ENCODE measurements around the gene NKAP.
"Not testable (repeated sequence)": the region's sequence is repeated elsewhere in the genome, so short reads cannot be mapped to it uniquely, and the experiment has no call there.

The NKAP gene

DNA sequence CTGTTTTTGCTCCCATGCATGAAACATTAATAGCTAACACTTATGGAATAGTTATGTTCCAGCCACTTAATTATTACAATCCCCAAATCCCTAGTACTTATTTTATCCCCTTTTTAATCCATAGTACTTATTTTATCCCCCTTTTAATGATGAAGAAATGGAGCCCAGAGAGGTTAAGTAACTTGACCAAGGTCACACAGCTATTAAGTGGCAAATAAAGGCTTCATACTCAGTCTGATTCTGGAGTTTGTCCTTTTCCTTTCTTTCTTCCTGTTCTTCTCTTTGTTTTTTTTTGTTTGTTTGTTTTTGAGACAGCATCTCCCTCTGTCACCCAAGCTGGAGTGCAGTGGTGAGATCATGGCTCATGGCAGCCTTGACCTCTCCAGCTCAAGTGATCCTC, 2.2 kb downstream of the NKAP start:
- no peak for DNase-seq (ENCODE audit: low read depth in 2 of 2)

GRCh38 chrX:119935215-119935874, 8.2 kb downstream of the NKAP start:
- no peak for DNase-seq (ENCODE audit: low read depth in 2 of 2)

- not testable (repeated sequence) for DNase-seq (ENCODE audit: low read depth in 2 of 2)
Observed at GRCh38 chrX:119922391-119922790, 21.2 kb downstream of the NKAP start.

DNA sequence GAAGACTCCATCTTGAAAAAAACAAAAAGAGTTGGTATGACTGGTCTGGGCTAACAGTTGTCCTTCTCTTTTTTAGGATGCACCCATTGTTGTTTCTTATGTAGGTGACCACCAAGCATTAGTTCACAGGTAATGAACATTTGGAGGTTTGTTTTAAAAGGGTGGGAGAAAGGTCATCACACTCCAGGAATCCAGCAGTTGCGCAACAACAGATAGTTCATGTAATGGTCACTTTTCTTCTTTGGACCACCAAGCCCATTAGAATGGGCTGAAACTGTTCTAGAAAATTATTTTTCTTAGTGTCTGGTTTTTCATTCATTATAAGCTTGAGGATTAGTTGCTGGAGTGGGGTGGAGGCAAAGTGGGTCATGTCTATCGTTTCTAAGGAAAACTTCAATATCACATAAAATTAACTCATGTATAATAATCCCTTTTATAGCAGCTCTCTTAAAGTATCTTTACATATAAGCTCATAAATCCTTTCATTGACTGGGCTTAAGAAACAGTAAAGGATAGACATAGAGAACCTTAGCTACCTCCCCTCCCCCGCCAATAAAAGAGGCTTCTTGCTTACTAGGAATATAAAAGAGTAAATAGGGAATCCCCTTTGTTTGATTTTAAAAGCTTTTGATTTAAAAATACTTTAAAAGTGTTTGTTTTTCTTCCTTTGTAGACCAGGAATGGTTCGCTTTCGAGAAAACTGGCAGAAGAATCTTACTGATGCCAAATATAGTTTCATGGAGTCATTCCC, 23.5 kb downstream of the NKAP start:
- DNase-seq (ENCODE audit: low read depth in 2 of 2) = no peak

- no peak for DNase-seq (ENCODE audit: low read depth in 2 of 2)
Observed at GRCh38 chrX:119917877-119918276, 25.7 kb downstream of the NKAP start.

DNA sequence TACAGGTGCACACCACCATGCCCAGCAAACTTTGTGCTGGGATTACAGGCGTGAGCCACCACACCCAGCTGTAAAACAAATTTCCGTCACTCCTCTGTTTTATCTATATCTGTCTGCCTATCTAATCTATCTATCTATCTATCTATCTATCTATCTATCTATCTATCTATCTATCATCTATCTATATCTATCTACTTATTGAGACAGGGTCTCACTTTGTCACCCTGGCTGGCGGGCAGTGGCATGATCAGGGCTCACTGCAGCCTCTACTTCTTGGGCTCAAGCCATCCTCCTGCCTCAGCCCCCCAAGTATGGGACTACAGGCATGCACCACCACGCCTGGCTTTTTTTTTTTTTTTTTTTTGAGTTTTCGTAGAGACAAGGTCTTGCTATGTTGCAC, 27.2 kb downstream of the NKAP start:
- no peak for DNase-seq (ENCODE audit: low read depth in 2 of 2)

DNA sequence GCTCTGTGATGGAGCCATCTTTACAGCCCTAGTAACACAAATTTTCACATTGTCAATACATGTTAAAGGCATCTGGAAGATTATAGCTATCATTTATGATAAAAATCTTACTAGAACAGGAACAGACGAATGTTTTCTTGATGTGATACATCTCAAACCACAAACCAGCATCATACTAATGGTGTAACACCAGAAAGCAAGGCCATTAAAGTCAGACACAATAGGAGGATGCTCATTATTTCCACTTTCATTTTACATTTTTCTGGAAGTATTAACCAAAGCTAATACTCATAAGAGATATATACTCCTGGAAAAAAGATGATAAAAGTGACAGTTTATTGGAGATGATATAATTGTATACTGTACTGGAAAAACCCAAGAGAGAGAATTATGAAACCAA, 42.6 kb downstream of the NKAP start:
- DNase-seq (ENCODE audit: low read depth in 2 of 2) = no peak

GRCh38 chrX:119899125-119899524, 44.4 kb downstream of the NKAP start:
- DNase-seq (ENCODE audit: low read depth in 2 of 2) = no peak

DNA sequence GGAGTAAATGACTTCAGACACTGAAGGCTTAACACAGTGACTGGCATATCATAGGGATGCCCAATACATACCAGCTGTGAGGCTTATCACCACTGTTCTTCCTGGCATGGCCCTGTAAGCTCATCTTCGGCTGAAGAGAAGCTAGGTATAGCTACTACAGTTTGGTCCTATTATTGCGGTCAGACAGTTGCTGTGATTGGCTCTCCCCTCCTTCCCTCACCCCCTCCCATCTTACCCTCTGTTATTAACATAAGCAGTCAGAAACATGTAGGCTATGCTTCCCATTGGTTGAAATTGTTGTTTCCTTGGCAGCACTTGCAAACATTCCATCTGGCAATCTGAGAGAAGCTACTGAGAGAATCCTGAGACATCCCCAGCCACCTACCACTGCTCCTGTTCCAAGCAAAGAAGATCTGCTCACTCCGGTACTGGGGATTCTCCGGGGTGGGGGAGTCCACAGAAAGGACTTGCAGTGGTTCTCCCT, 47.7 kb downstream of the NKAP start, which contains the start of gene AKAP14:
TSS of gene AKAP14 (plus strand) at position 51 of the 484 bp plus-strand sequence. CDS start 7,331 bp downstream, outside the sequence.
- no peak for DNase-seq (ENCODE audit: low read depth in 2 of 2)

DNA sequence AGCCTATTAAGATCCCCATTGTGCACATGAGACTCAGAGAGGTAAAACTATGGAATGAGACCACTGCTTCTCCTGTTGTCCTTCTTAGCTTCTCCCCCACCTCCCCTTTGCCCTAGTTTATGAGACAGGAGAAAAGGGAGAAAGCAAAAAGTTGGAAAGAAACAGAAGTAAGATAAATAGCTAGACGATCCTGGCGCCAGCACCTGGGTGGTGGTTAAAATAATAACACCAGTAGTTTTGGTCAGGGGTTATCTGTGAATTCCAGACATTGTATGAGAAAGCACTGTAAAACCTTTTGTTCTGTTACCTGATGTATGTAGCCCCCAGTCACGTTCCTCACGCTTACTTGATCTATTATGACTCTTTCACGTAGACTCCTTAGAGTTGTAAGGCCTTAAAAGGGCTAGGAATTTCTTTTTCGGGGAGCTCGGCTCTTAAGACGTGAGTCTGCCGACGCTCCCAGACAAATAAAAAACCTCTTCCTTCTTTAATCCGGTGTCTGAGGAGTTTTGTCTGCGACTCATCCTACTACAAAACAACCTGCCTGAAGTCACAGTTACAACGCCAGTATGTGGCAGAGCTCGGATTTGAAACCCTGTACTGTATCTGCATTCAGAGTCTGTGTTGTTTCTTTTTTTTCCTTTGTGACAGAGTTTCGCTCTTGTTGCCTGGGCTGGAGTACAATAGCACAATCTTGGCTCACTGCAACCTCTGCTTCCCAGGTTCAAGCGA, 51.4 kb downstream of the NKAP start:
- DNase-seq (ENCODE audit: low read depth in 2 of 2) = not testable (repeated sequence)

GRCh38 chrX:119890626-119891025, 52.9 kb downstream of the NKAP start:
- not testable (repeated sequence) for DNase-seq (ENCODE audit: low read depth in 2 of 2)

DNA sequence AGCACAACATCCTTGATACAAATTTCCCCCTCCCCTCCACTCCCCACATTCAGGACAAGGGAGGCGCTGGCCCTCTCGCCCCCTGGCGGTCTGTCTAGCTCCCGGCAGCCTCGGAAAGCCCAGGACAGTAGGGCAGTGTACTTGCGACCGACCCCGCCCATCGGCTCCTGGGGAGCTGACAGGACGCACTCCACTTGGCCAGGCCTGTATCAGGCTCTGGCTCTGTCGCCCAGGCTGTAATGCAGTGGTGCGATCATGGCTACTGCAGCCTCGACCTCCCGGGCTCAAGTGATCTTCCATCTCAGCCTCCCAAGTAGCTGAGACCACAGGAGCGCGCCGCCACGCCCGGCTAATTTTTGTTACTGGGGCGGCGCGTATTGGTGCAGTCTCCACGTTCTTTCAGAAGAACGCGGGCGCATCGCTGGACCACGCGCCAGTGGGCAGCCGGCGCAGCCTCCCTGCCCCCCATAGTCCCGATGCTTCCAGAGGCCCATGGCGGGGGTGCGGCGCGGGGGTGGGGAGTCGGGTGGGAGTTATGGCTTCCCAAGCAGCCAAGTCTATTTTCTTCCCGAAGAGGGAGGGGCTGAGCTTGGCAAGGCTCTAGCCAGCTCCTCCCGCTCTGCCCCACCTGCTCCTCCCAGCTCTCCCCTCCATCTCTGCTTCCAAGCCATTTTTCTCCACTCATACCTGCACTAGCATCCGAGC, 55.7 kb downstream of the NKAP start:
- DNase-seq (ENCODE audit: low read depth in 2 of 2) = peak; percentile 17 to 50

DNA sequence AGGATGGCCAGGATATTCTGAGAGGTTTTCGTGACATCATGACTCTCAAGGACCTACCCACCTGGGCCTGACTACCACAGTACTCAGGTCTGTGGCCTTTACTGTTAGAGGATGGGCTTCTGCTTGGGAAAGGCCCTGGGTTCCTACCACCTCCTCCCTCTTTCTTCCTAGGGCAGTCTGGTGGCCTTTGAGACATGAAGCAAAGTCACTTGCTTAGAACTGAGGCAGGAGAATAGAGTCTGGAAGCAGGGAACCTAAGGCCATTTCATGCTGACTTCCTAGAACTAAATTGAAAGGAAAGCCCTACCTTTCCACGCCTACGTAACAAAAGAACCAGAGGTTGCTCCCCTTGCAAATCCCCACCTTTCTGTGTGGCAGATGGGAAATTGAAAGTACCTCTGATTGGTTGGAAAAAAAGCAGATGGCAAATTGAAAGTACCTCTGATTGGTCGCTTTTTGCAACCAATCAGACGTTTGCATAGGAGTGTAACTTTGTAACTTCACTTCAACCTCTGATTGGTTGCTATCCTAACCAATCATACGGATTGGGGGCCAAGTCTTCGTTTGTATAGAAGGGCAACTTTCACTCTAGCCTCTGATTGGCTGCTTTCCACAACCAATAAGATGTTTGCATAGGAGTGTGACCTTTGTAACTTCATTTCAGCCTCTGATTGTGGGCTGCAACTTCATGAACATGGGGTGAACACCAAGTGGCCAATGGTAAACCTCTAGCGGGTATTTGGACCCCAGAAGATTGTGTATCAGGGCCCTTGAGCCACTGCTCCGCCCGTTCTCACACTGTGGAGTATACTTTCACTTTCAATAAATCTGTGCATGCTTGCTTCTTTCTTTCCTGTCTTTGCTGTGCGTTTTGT, 57.8 kb downstream of the NKAP start:
- no peak for DNase-seq (ENCODE audit: low read depth in 2 of 2)

DNA sequence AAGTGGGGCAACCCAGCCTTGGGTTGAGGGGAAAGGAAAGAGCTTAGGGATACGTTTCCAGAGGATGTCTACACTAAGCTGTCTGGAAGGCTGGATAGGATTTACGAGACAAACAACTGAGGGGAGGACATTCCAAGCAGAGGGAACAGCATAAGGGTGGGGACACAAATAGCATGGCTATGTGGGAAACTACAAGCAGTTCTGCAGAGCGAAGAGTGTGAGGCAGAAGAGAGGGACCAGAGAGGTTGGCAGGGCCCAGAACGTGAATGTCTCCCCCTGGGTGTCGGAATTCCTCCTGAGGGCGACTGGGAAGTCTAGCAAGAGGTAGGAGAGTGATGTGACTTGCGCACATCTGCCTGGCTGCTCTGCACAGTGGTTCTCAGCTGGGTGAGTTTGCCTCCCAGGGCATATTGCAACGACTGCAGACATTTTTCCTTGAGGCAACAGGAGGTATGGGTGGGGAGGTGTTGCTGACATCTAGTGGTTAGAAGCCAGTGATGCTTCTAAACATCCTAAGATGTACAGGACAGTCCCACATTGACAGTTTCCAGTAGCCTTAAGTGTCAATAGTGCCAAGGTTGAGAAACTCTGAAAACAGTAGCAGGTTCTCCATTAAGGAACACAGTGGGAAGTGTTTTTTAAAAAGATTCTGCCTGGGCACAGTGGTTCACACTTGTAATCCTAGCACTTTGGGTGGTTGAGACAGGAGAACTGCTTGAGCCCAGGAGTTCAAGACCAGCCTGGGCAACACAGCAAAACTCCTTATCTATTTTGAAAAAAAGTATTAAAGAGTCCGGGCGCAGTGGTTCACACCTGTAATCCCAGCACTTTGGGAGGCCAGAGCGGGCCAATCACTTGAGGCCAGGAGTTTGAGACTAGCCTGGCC, 62.8 kb downstream of the NKAP start:
- DNase-seq (ENCODE audit: low read depth in 2 of 2) = no peak

GRCh38 chrX:119880076-119880475, 63.5 kb downstream of the NKAP start:
- DNase-seq (ENCODE audit: low read depth in 2 of 2) = no peak

DNA sequence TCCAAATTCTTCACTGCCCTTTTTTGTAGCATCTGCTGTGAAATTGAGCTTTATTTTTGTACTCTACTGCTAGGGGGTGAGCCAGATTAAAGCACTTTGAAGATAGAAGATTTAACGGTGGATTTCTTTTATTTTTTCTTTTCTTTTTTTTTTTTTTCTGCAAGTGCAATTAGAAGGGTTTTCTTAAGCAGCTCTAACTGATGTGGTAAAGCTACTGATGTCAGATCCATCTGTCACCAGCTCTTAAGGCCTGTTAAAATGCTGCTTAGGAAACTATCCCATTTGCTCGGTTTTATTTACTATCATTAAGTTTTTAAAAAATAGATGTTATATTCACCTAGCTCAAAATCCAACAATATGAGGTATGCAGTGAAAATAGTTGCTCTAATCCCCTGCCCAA, 64.8 kb downstream of the NKAP start:
- no peak for DNase-seq (ENCODE audit: low read depth in 2 of 2)

GRCh38 chrX:119871599-119872395, 71.8 kb downstream of the NKAP start, which contains the start of the genes NDUFA1 and RNF113A:
TSS of gene NDUFA1 (plus strand) at chrX:119871832. CDS start at chrX:119871912, 80 bp downstream.
TSS of gene RNF113A (minus strand) at chrX:119871733. CDS start at chrX:119871613, 120 bp downstream.
- DNase-seq (ENCODE audit: low read depth in 2 of 2) = peak; percentile 71

DNA sequence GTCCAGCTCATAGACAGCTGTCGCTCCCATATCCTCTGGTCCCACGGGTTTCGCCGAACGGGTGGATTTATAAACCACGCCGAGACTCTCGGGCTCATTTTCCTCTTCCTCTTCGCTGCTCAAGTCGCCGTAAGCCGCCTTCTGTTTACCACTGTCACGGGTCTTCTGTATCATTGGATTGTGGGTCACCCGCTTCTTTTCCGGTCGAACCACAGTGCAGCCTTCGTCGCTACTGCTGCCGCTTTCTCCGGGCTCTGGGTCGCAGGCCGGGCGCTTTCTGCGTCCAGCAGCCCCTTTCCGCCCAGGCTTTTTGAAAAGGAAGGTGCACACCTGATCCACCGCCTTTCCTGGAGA, 72.3 kb downstream of the NKAP start:
- no peak for DNase-seq (ENCODE audit: low read depth in 2 of 2)

Measured in stimulated activated CD4-positive, alpha-beta T cell treated with anti-CD3 and anti-CD28 coated beads, Interleukin-12 subunit alpha, Interleukin-12 subunit beta, amount 100 ng/mL, for 24 hours (primary cell).